AG04450 (cell line): ENCODE data around the gene ANO7. TPM values are rescaled to one million over a fixed set of nuclear protein-coding genes. Genes with fewer than 3 reads are reported as not detected.

Experiments
- CTCF ChIA-PET: fragments of 300-600, 350-600 bp; formaldehyde crosslinking; extraction: SDS; loops from one replicate; lab custom pipeline; 2022; ENCODE audit warnings: antibody characterized with exemption, inconsistent platforms; lab: Charles Lee
- POLR2A ChIA-PET: fragments of 350-600 bp; formaldehyde crosslinking; extraction: SDS; loops from one replicate; lab custom pipeline; 2021; ENCODE audit warnings: antibody characterized with exemption, inconsistent platforms; lab: Yijun Ruan, JAX
- DNase-seq: peaks from one replicate; pipeline ENCODE4 v3.0.0-alpha.2; 2011; ENCODE audit warnings: low read depth, low spot score
- H3K27ac ChIP-seq: one replicate; pipeline ENCODE4 v1.5.1; 2012; ENCODE audit warnings: low read depth, low read length, control low read depth
- H3K27me3 ChIP-seq: one replicate; pipeline ENCODE4 v1.6.0; 2012; ENCODE audit warnings: low read length; ENCODE audit not compliant: control insufficient read depth, insufficient read depth
- H3K4me3 ChIP-seq: 2 replicates; pipeline ENCODE4 v1.5.1; 2011; ENCODE audit warnings: mild to moderate bottlenecking, low read depth, low read length, control low read depth
- H3K9me3 ChIP-seq: 2 replicates; pipeline ENCODE4 v1.5.1; 2012; ENCODE audit warnings: low read length; ENCODE audit not compliant: control insufficient read depth, insufficient read depth
- CTCF ChIP-seq: IDR thresholded peaks from 2 replicates; pipeline ENCODE4 v1.5.1; 2011; ENCODE audit warnings: low read depth, low read length, control low read depth, inconsistent platforms
- polyA plus RNA-seq: library from polyadenylated mRNA; depleted of rRNA; stranded (reverse); fragments of >200 nt; gene quantifications from 2 replicates; pipeline ENCODE4 v1.2.3, GENCODE V29; 2011

Gene ANO7
- polyA plus RNA-seq, 1 experiment: 0.21 TPM

DNA sequence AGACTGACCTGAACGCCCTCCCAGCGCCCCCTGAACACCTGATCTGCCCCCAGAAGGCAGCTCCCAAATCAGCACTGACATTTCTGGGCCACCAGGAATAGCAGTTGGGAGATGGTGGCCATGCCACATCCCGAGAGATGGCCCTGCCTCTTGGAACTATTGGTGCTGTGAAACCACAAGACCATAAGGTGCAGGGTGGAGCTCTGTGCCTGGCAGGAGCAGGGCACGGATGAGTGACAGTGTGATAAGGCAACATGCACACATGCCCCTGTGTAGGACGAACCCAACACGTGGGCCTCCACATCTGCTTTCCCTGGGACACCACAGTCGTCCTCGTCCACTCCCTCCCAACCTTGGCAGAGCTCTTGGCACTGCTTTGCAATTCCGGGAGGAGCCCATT lies 26.9 kb downstream of the ANO7 start:
- ChIA-PET CTCF (interaction anchor here (1.3 kb wide), 1 partner anchor 137 kb away, joined by 4 read pairs; no protein-coding TSS in a partner anchor), POLR2A (no interaction called here)
- peaks cover 18% of the 10 kb centered on the region for H3K27me3 ChIP-seq
- H3K9me3 ChIP-seq: no peaks in the 10 kb centered on the region; the same call in 1 of the 2 replicates
- H3K27ac ChIP-seq: no peak overlapping the region
- TF ChIP-seq CTCF: no peak
- no peak overlapping the region for H3K4me3 ChIP-seq
- DNase-seq: no peak

DNA sequence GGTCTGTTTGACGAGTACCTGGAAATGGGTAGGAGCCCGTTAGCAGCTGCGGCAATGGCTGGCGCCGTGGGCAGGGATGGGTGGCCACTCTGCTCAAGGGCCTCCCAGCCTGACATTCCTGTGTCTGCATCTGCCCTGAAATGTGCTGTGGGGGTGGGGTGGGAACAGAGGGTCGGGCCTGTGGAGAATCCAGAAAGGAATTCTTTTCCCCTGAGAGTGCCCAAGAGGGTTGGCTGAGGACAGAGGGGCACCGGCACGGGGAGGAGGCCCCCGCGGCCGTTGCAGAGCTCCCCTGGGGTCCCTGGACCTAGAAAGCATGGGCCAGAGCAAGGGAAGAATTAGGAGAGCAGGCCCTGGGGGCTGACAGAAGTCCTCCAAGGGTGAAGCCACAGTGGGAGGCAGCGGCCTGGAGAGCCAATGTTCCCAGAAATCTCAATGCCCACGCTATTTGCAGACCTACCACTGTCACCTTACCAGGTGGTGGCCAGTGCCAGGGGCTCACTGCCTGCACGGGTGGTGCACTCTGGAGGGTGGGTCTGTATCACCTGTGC lies 27.8 kb downstream of the ANO7 start:
- H3K27ac ChIP-seq: no peak overlapping the region
- POLR2A ChIA-PET: no interaction called here
- CTCF ChIA-PET: interaction anchor here (0.6 to 1.5 kb wide), 2 partner anchors 38 to 369 kb away, joined by 4 read pairs; no protein-coding TSS in a partner anchor
- DNase-seq: no peak
- no peak for TF ChIP-seq CTCF
- no peak overlapping the region for H3K4me3 ChIP-seq
- H3K27me3 ChIP-seq: peaks cover 18% of the 10 kb centered on the region
- H3K9me3 ChIP-seq: no peaks in the 10 kb centered on the region; the same call in 1 of the 2 replicates

GRCh38 chr2:241217320-241218031 lies 29.0 kb downstream of the ANO7 start:
- Histone ChIP-seq H3K4me3 (peak overlapping the region; percentile 57), H3K9me3 (no peaks in the 10 kb centered on the region; the same call in 1 of the 2 replicates), H3K27ac (peak overlapping the region; percentile 21), H3K27me3 (peaks cover 12% of the 10 kb centered on the region)
- DNase-seq: no peak
- CTCF ChIA-PET: interaction anchor here (0.6 to 1.5 kb wide), 4 partner anchors 173 to 371 kb away, joined by 3 to 4 read pairs (median 4); no protein-coding TSS in a partner anchor
- POLR2A ChIA-PET: no interaction called here
- TF ChIP-seq CTCF: no peak

DNA sequence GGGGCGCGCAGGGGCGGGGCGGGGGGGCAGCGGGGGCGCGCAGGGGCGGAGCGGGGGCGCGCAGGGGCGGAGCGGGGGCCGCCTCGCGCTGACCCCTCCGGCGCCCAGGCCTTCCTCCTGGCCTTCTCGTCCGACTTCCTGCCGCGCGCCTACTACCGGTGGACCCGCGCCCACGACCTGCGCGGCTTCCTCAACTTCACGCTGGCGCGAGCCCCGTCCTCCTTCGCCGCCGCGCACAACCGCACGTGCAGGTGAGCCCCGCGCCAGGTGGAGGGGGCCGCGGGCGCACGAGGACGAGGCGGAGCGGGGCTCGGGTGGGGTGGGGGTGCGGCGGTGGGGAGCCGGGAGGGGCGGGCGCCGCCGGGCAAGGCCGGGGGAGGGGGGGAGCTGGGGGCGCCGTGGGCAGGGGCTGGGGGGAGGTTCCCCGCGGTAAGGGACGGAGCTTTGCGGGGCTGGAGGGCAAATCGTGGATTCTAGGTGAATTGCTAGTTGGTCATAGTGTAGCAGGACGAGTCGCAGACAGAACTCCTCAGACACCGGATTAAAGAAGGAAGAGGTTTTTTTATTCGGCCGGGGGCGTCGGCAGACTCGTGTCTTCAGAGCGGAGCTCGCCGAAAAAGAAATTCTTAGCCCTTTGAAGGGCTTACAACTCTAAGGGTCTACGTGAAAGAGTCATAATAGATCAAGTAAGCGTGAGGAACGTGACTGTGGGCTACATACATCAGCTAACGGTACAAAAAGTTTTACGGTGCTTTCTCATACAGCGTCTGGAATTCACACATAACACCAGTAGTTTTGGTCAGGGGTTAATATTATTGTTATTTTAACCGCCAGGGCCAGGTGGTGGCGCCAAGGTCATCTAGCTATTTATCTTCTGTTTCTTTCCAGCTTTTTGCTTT lies 29.9 kb downstream of the ANO7 start:
- CTCF ChIA-PET: interaction anchor here (0.6 kb wide), 1 partner anchor 69 kb away, joined by 4 read pairs; the partner anchor contains the start of gene PASK
- H3K9me3 ChIP-seq: no peaks in the 10 kb centered on the region; the same call in 1 of the 2 replicates
- no peak overlapping the region for H3K27ac ChIP-seq
- peak overlapping the region; percentile 65 for H3K4me3 ChIP-seq
- TF ChIP-seq CTCF: peak; percentile 14; the same call in 1 of the 2 replicates
- DNase-seq: no peak
- H3K27me3 ChIP-seq: peaks cover 10% of the 10 kb centered on the region
- POLR2A ChIA-PET: no interaction called here
